Tibial artery (tissue), 4 donors: ENCODE data around the gene ANKRD44.

Source experiments
- DNase-seq, 2 donors: peaks; one replicate each; pipeline ENCODE4 v3.0.0-alpha.2; 2019
- H3K27ac ChIP-seq, 2 donors: fragments of 200-600 bp; sonication (generic) in 1 of 2; 1 replicate in 1 of 2; 2 replicates in 1 of 2; pipeline ENCODE4 v1.5.1; 2018 to 2019; ENCODE audit warnings: mild to moderate bottlenecking in 1 of 2
- H3K27me3 ChIP-seq, 2 donors: fragments of 200-600 bp; sonication (generic) in 1 of 2; one replicate each; pipeline versions ENCODE4 v1.5.1 to v1.6.0; 2016 to 2019
- H3K36me3 ChIP-seq, 3 donors: fragments of 200-600 bp; sonication (generic) in 2 of 3; one replicate each; pipeline ENCODE4 v1.5.1; 2016 to 2019; ENCODE audit warnings: mild to moderate bottlenecking in 2 of 3
- H3K4me1 ChIP-seq, 4 donors: fragments of 200-600 bp; sonication (generic) in 2 of 4; 1 replicate in 3 of 4; 2 replicates in 1 of 4; pipeline ENCODE4 v1.5.1; 2016 to 2019
- H3K4me3 ChIP-seq, 2 donors: fragments of 200-600 bp; sonication (generic) in 1 of 2; 1 replicate in 1 of 2; 2 replicates in 1 of 2; pipeline ENCODE4 v1.5.1; 2018 to 2019; ENCODE audit warnings: mild to moderate bottlenecking in 2 of 2
- H3K9me3 ChIP-seq, 3 donors: fragments of 200-600 bp; sonication (generic) in 1 of 3; one replicate each; pipeline ENCODE4 v1.5.1; 2016 to 2019
- CTCF ChIP-seq, 2 experiments: fragments of 200-600 bp in 1 of 2; fragments of 450-650 bp in 1 of 2; IDR thresholded peaks; one replicate each; pipeline ENCODE4 v1.5.1; 2017 to 2019; ENCODE audit warnings: antibody characterized with exemption in 2 of 2, mild to moderate bottlenecking in 1 of 2, moderate library complexity in 1 of 2
- intact Hi-C: fragments of 100-400 bp; cut with DNase I; formaldehyde crosslinking; loops from one replicate; pipeline ENCODE4 v1.15.0; 2023; ENCODE audit warnings: low total_unique reads

The ANKRD44 gene

DNA sequence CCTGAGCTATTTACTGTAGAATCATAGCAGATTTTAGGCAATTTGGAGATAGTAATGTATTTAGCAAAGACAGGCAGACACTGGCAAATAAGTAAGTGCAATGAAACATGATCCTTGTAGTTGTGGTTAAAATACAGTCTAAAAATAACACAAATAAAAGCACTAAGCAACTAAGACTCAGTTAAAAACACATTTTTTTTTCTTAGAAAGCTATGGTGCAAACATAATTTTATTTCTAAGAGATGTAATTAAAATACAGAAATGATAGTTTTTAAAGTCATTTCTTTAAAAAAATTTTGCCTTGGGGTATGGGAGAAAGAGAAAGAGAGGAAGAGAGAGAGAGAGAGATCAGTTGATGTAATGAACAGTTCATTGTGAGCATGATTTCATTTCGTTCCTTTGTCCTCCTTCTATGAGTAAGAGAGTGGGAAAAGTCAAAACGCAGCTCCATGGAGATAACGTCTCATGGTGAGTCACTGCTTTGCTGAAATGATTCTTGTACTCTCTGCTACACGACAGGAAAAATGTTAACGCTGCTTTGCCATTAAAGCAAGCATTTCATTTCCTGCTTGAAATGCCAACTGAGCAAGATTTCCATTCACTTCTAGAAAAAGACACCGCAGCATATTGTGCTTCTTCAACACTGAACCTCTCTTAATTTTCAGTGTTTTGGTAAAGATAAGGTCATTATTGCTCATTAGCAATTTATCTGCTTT, 322.8 kb downstream of the ANKRD44 start:
- no peak for DNase-seq
- H3K9me3 ChIP-seq: no peaks in the 10 kb centered on the region
- no peak overlapping the region for H3K27ac ChIP-seq
- no peak for TF ChIP-seq CTCF (IDR thresholded peaks at IDR 0.05)
- no peak overlapping the region for H3K4me3 ChIP-seq
- H3K27me3 ChIP-seq: no peaks in the 10 kb centered on the region
- intact Hi-C loops: no loop called here
- peaks cover 0 to 7% (median 0%) of the 10 kb centered on the region in 3 donors for H3K36me3 ChIP-seq
- H3K4me1 ChIP-seq: peaks cover 0 to 6% (median 2%) of the 10 kb centered on the region in 4 donors

GRCh38 chr2:196987298-196987648, 323.3 kb downstream of the ANKRD44 start:
- H3K27ac ChIP-seq: no peak overlapping the region
- intact Hi-C loops: no loop called here

GRCh38 chr2:196985511-196986183, 324.9 kb downstream of the ANKRD44 start:
- TF ChIP-seq CTCF (IDR thresholded peaks at IDR 0.05): no peak
- Histone ChIP-seq H3K4me3 (no peak overlapping the region), H3K4me1 (peaks cover 0 to 6% (median 2%) of the 10 kb centered on the region in 4 donors), H3K36me3 (no peaks in the 10 kb centered on the region), H3K27ac (no peak overlapping the region), H3K27me3 (no peaks in the 10 kb centered on the region), H3K9me3 (no peaks in the 10 kb centered on the region)
- DNase-seq: no peak
- intact Hi-C loops: no loop called here

More at GRCh38 chr2:196987298-196987648, 323.3 kb downstream of the ANKRD44 start:
- no peak for TF ChIP-seq CTCF (IDR thresholded peaks at IDR 0.05)
- Histone ChIP-seq H3K4me1 (peaks cover 0 to 6% (median 2%) of the 10 kb centered on the region in 4 donors), H3K4me3 (no peak overlapping the region), H3K9me3 (no peaks in the 10 kb centered on the region), H3K36me3 (peaks cover 0 to 1% (median 0%) of the 10 kb centered on the region in 3 donors), H3K27me3 (no peaks in the 10 kb centered on the region)
- DNase-seq: no peak

- Histone ChIP-seq H3K27ac (no peak overlapping the region), H3K4me3 (no peak overlapping the region), H3K4me1 (peaks cover 0 to 6% (median 2%) of the 10 kb centered on the region in 4 donors), H3K36me3 (no peaks in the 10 kb centered on the region), H3K9me3 (no peaks in the 10 kb centered on the region), H3K27me3 (no peaks in the 10 kb centered on the region)
- intact Hi-C loops: no loop called here
- no peak for TF ChIP-seq CTCF (IDR thresholded peaks at IDR 0.05)
- no peak for DNase-seq
Measured at GRCh38 chr2:196984903-196985302, 325.7 kb downstream of the ANKRD44 start.

- Histone ChIP-seq H3K27me3 (no peaks in the 10 kb centered on the region), H3K4me3 (no peak overlapping the region), H3K36me3 (no peaks in the 10 kb centered on the region), H3K27ac (no peak overlapping the region), H3K4me1 (peaks cover 0 to 6% (median 2%) of the 10 kb centered on the region in 4 donors), H3K9me3 (no peaks in the 10 kb centered on the region)
- no peak for DNase-seq
- no peak for TF ChIP-seq CTCF (IDR thresholded peaks at IDR 0.05)
- intact Hi-C loops: no loop called here
Measured at GRCh38 chr2:196983934-196984333, 326.6 kb downstream of the ANKRD44 start.
